HG02588 (cell line): ENCODE data around the gene MNT.

Experiments used
- ATAC-seq: cut with Tn5 transposase; IDR thresholded peaks from one replicate; pipeline ENCODE4 v1.9.1; 2021; ENCODE audit warnings: mild to moderate bottlenecking, moderate library complexity; ENCODE audit not compliant: unreplicated experiment

MNT gene

GRCh38 chr17:2416010-2416734 lies 15.3 kb upstream of the MNT start:
- ATAC-seq, result no peak

- ATAC-seq, result no peak
These were observed 14.2 kb upstream of the MNT start for GRCh38 chr17:2415081-2415480.

- no peak for ATAC-seq
These were observed 13.7 kb upstream of the MNT start for GRCh38 chr17:2414446-2415064.

- ATAC-seq, result no peak
These were observed 11.7 kb upstream of the MNT start for GRCh38 chr17:2412561-2413021.

- no peak for ATAC-seq
These were observed 10.1 kb upstream of the MNT start for GRCh38 chr17:2410951-2411350.

- ATAC-seq, result no peak
These were observed 6.3 kb upstream of the MNT start for GRCh38 chr17:2406903-2407790.

GRCh38 chr17:2406271-2406902 lies 5.5 kb upstream of the MNT start:
- no peak for ATAC-seq

GRCh38 chr17:2405247-2405926 lies 4.5 kb upstream of the MNT start:
- no peak for ATAC-seq

GRCh38 chr17:2403044-2403443 lies 2.2 kb upstream of the MNT start:
- ATAC-seq, result no peak

- no peak for ATAC-seq
These were observed 1.7 kb upstream of the MNT start for GRCh38 chr17:2402544-2402943.

- peak; percentile 44 for ATAC-seq
These were observed 764 bp upstream of the MNT start for GRCh38 chr17:2401426-2402221.

- no peak for ATAC-seq
These were observed 390 bp downstream of the MNT start for GRCh38 chr17:2400474-2400866.

- ATAC-seq, result peak; percentile 39
These were observed 1.0 kb downstream of the MNT start for GRCh38 chr17:2399572-2400473.

- ATAC-seq, result no peak
These were observed 1.9 kb downstream of the MNT start for GRCh38 chr17:2398655-2399571.

GRCh38 chr17:2398182-2398581 lies 2.7 kb downstream of the MNT start:
- ATAC-seq, result no peak

- no peak for ATAC-seq
These were observed 3.4 kb downstream of the MNT start for GRCh38 chr17:2397247-2398171.
